HepG2 (cell line): Measurements from ENCODE around the gene AUNIP. TPM values are rescaled to one million over a fixed set of nuclear protein-coding genes. Genes with fewer than 3 reads are reported as not detected.

ENCODE experiments used
- CBX1 ChIP-seq: IDR thresholded peaks from one replicate; pipeline ENCODE4 v1.6.1; 2016; ENCODE audit warnings: antibody characterized with exemption, low read depth
- CHCHD3 ChIP-seq: sonication (generic); formaldehyde crosslinking; IDR thresholded peaks from 2 replicates; pipeline ENCODE4 v1.8.0; 2022; ENCODE audit warnings: mild to moderate bottlenecking, missing genetic modification reagents, moderate library complexity
- CREM ChIP-seq, 2 experiments: sonication (generic) in 1 of 2; formaldehyde crosslinking in 1 of 2; IDR thresholded peaks; 2 replicates each; pipeline versions ENCODE4 v1.4.0 to v1.6.1; 2016 to 2020; ENCODE audit warnings: antibody characterized with exemption in 1 of 2, mild to moderate bottlenecking in 1 of 2, missing genetic modification reagents in 1 of 2
- ELF1 ChIP-seq: sonication (generic); formaldehyde crosslinking; IDR thresholded peaks from 2 replicates; pipeline ENCODE4 v1.4.0; 2020; ENCODE audit warnings: missing genetic modification reagents
- ELF4 ChIP-seq: sonication (generic); formaldehyde crosslinking; IDR thresholded peaks from 2 replicates; pipeline ENCODE4 v1.5.0; 2020; ENCODE audit warnings: missing genetic modification reagents, mild to moderate bottlenecking, moderate library complexity, borderline replicate concordance
- EP300 ChIP-seq, 3 experiments: sonication (generic) in 1 of 3; formaldehyde crosslinking in 1 of 3; IDR thresholded peaks; 2 replicates each; pipeline versions ENCODE4 v1.5.1 to v1.6.1; 2011 to 2020; ENCODE audit warnings: low read depth in 2 of 3, low read length in 2 of 3, borderline replicate concordance in 1 of 3, improper control_type of control experiment in 1 of 3, mild to moderate bottlenecking in 1 of 3, missing genetic modification reagents in 1 of 3, moderate library complexity in 1 of 3
- FLYWCH1 ChIP-seq: sonication (generic); formaldehyde crosslinking; IDR thresholded peaks from 2 replicates; pipeline ENCODE4 v1.8.1; 2023; ENCODE audit warnings: mild to moderate bottlenecking, missing genetic modification reagents
- MAZ ChIP-seq, 2 experiments: sonication (generic) in 1 of 2; formaldehyde crosslinking in 1 of 2; IDR thresholded peaks; 2 replicates each; pipeline versions ENCODE4 v1.5.0 to v1.6.1; 2012 to 2020; ENCODE audit warnings: low read depth in 2 of 2, mild to moderate bottlenecking in 2 of 2, borderline replicate concordance in 1 of 2, improper control_type of control experiment in 1 of 2, low read length in 1 of 2, missing genetic modification reagents in 1 of 2, moderate library complexity in 1 of 2
- PHF8 ChIP-seq: sonication (generic); formaldehyde crosslinking; IDR thresholded peaks from 2 replicates; pipeline ENCODE4 v1.5.0; 2020; ENCODE audit warnings: missing genetic modification reagents
- ZFX ChIP-seq: sonication (generic); formaldehyde crosslinking; IDR thresholded peaks from 2 replicates; pipeline ENCODE4 v1.4.0; 2020; ENCODE audit warnings: mild to moderate bottlenecking, low read depth, missing genetic modification reagents, moderate library complexity
- ZFY ChIP-seq: sonication (generic); formaldehyde crosslinking; IDR thresholded peaks from 2 replicates; pipeline ENCODE4 v1.4.0; 2020; ENCODE audit warnings: missing genetic modification reagents
- ZNF251 ChIP-seq: sonication (generic); formaldehyde crosslinking; IDR thresholded peaks from 2 replicates; pipeline ENCODE4 v1.9.0; 2021; ENCODE audit warnings: mild to moderate bottlenecking, missing genetic modification reagents
- ZNF292 ChIP-seq: sonication (generic); formaldehyde crosslinking; IDR thresholded peaks from 2 replicates; pipeline ENCODE4 v1.8.1; 2022; ENCODE audit warnings: mild to moderate bottlenecking, low read depth, missing genetic modification reagents, borderline replicate concordance
- ZNF773 ChIP-seq: sonication (generic); formaldehyde crosslinking; IDR thresholded peaks from 2 replicates; pipeline ENCODE4 v1.4.0; 2020; ENCODE audit warnings: missing genetic modification reagents, borderline replicate concordance
- ZSCAN29 ChIP-seq: sonication (generic); formaldehyde crosslinking; conservative IDR thresholded peaks from 2 replicates; pipeline ENCODE4 v1.4.0; 2020; ENCODE audit warnings: mild to moderate bottlenecking, missing genetic modification reagents
- polyA plus RNA-seq, 8 experiments: library from polyadenylated mRNA; depleted of rRNA in 3 of 8; stranded (reverse) in 7 of 8; unstranded in 1 of 8; fragments of >200 nt; fragmentation: Illumina TruSeq in 4 of 8; extraction: Trizol in 4 of 8; gene quantifications; 2 replicates each; pipeline versions ENCODE4 v1.2.1 to v1.2.3, GENCODE V29; 2011 to 2016; ENCODE audit warnings: low read depth in 4 of 8, missing spikeins in 1 of 8, mixed read lengths in 1 of 8; ENCODE audit not compliant: insufficient read depth in 1 of 8
- total RNA-seq, 5 experiments: library from RNA; depleted of rRNA; stranded (reverse); fragments of >200 nt; fragmentation: Illumina TruSeq; extraction: Trizol; gene quantifications; 2 replicates each; pipeline ENCODE4 v1.2.3, GENCODE V29; 2016; ENCODE audit warnings: low read depth in 1 of 5
- TF ChIP-seq, protein P1 (sequence below): sonication (generic); formaldehyde crosslinking; IDR thresholded peaks from 2 replicates; pipeline ENCODE4 v1.4.0; 2020; ENCODE audit warnings: missing genetic modification reagents
- TF ChIP-seq, protein P2 (sequence below): sonication (generic); formaldehyde crosslinking; IDR thresholded peaks from 2 replicates; pipeline ENCODE4 v1.4.0; 2020; ENCODE audit warnings: mild to moderate bottlenecking, missing genetic modification reagents
- TF ChIP-seq, protein P3 (sequence below): sonication (generic); formaldehyde crosslinking; IDR thresholded peaks from 2 replicates; pipeline ENCODE4 v1.8.1; 2023; ENCODE audit warnings: mild to moderate bottlenecking, missing genetic modification reagents
- TF ChIP-seq, protein P4 (sequence below): sonication (generic); formaldehyde crosslinking; IDR thresholded peaks from 2 replicates; pipeline ENCODE4 v1.9.0; 2022; ENCODE audit warnings: low read depth, missing genetic modification reagents
- TF ChIP-seq, protein P5 (sequence below): sonication (generic); formaldehyde crosslinking; conservative IDR thresholded peaks from 2 replicates; pipeline ENCODE4 v1.8.0; 2022; ENCODE audit warnings: missing genetic modification reagents

Gene AUNIP
- total and polyA plus RNA-seq, 2 of the 13 experiments (the other 11 are each of a cell fraction or from before 2014, with no cell fraction given): 3.8 to 12.3 TPM

DNA sequence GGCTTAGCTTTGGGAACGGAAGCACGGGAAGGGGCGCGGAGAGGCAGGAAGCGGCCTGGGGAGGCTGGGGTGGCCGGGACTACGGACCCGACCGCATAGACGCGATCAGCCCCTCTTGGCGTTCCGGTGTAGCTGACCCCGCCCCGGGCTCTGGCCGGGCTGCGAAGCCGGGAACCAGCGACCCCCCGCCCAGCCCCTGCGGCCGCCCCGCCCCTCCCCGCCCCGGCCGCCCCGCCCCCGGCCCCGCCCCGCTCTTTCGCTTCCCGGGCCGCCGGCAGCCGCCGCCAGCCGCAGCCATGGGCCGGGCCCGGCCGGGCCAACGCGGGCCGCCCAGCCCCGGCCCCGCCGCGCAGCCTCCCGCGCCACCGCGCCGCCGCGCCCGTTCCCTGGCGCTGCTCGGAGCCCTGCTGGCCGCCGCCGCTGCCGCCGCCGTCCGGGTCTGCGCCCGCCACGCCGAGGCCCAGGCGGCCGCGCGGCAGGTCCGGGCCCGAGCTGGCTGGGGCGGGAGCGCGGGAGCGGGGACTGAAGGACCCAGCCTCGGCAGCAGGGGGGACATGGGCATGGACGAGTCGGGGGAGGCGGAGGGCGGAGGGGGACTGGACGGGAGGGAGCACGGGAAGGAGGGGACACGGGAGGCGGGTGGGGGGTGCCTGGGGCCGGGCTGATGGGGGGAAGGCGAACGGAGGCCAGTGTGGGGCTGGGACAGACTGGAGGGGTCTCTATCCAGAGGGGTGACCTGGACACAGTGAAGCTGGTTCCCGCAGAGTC is 59.1 kb downstream of the AUNIP start, which contains the start of gene SELENON (continued):
- TF ChIP-seq, protein P1, sequence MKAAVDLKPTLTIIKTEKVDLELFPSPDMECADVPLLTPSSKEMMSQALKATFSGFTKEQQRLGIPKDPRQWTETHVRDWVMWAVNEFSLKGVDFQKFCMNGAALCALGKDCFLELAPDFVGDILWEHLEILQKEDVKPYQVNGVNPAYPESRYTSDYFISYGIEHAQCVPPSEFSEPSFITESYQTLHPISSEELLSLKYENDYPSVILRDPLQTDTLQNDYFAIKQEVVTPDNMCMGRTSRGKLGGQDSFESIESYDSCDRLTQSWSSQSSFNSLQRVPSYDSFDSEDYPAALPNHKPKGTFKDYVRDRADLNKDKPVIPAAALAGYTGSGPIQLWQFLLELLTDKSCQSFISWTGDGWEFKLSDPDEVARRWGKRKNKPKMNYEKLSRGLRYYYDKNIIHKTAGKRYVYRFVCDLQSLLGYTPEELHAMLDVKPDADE (CRISPR knock-in tag): no peak
- TF ChIP-seq ELF1 (CRISPR knock-in tag) (no peak; the same call in 1 of the 2 replicates), ZNF292 (no peak), CREM (IDR thresholded peaks at IDR 0.05) (no peak), CREM (CRISPR knock-in tag; IDR thresholded peaks at IDR 0.05) (no peak), EP300 (IDR thresholded peaks at IDR 0.05; ENCODE audit: low read depth in 2 of 2, low read length in 2 of 2) (no peak), EP300 (CRISPR knock-in tag; IDR thresholded peaks at IDR 0.05; ENCODE audit: borderline replicate concordance) (no peak), ZNF251 (CRISPR knock-in tag) (no peak), MAZ (IDR thresholded peaks at IDR 0.05; ENCODE audit: borderline replicate concordance, low read depth, low read length) (no peak), MAZ (CRISPR knock-in tag; IDR thresholded peaks at IDR 0.05; ENCODE audit: low read depth) (0 out of 2 replicates have a peak, but pooled peaks have one; percentile 30), ZNF773 (CRISPR knock-in tag) (no peak), CBX1 (no peak), ZSCAN29 (CRISPR knock-in tag) (peak; percentile 100), PHF8 (CRISPR knock-in tag) (no peak), CHCHD3 (CRISPR knock-in tag) (no peak), ZFX (peak; percentile 75), FLYWCH1 (CRISPR knock-in tag) (no peak), ELF4 (CRISPR knock-in tag) (no peak), ZFY (CRISPR knock-in tag) (peak; percentile 63)
- TF ChIP-seq, protein P2, sequence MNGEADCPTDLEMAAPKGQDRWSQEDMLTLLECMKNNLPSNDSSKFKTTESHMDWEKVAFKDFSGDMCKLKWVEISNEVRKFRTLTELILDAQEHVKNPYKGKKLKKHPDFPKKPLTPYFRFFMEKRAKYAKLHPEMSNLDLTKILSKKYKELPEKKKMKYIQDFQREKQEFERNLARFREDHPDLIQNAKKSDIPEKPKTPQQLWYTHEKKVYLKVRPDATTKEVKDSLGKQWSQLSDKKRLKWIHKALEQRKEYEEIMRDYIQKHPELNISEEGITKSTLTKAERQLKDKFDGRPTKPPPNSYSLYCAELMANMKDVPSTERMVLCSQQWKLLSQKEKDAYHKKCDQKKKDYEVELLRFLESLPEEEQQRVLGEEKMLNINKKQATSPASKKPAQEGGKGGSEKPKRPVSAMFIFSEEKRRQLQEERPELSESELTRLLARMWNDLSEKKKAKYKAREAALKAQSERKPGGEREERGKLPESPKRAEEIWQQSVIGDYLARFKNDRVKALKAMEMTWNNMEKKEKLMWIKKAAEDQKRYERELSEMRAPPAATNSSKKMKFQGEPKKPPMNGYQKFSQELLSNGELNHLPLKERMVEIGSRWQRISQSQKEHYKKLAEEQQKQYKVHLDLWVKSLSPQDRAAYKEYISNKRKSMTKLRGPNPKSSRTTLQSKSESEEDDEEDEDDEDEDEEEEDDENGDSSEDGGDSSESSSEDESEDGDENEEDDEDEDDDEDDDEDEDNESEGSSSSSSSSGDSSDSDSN (CRISPR knock-in tag): peak; percentile 51; the same call in 1 of the 2 replicates
- TF ChIP-seq, protein P3, sequence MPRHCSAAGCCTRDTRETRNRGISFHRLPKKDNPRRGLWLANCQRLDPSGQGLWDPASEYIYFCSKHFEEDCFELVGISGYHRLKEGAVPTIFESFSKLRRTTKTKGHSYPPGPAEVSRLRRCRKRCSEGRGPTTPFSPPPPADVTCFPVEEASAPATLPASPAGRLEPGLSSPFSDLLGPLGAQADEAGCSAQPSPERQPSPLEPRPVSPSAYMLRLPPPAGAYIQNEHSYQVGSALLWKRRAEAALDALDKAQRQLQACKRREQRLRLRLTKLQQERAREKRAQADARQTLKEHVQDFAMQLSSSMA (CRISPR knock-in tag): no peak
- TF ChIP-seq, protein P4, sequence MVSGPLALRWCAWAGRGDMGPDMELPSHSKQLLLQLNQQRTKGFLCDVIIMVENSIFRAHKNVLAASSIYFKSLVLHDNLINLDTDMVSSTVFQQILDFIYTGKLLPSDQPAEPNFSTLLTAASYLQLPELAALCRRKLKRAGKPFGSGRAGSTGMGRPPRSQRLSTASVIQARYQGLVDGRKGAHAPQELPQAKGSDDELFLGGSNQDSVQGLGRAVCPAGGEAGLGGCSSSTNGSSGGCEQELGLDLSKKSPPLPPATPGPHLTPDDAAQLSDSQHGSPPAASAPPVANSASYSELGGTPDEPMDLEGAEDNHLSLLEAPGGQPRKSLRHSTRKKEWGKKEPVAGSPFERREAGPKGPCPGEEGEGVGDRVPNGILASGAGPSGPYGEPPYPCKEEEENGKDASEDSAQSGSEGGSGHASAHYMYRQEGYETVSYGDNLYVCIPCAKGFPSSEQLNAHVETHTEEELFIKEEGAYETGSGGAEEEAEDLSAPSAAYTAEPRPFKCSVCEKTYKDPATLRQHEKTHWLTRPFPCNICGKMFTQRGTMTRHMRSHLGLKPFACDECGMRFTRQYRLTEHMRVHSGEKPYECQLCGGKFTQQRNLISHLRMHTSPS (CRISPR knock-in tag): no peak
- TF ChIP-seq, protein P5, sequence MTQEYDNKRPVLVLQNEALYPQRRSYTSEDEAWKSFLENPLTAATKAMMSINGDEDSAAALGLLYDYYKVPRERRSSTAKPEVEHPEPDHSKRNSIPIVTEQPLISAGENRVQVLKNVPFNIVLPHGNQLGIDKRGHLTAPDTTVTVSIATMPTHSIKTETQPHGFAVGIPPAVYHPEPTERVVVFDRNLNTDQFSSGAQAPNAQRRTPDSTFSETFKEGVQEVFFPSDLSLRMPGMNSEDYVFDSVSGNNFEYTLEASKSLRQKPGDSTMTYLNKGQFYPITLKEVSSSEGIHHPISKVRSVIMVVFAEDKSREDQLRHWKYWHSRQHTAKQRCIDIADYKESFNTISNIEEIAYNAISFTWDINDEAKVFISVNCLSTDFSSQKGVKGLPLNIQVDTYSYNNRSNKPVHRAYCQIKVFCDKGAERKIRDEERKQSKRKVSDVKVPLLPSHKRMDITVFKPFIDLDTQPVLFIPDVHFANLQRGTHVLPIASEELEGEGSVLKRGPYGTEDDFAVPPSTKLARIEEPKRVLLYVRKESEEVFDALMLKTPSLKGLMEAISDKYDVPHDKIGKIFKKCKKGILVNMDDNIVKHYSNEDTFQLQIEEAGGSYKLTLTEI (CRISPR knock-in tag): no peak
